PC-9 (cell line): Measurements from ENCODE around the gene USHBP1. TPM values are rescaled to one million over a fixed set of nuclear protein-coding genes. Genes with fewer than 3 reads are reported as not detected.

Experiments used
- BruUV-seq: library from RNA; stranded (reverse); fragments of 400-500 nt; replicated peaks from 2 replicates; lab custom pipeline; 2021; lab: Mats Ljungman, UMichigan
- CTCF ChIA-PET: fragments of 300-600 bp; sonication (Branson Sonifier 250); formaldehyde crosslinking; loops from one replicate; lab custom pipeline; 2022; ENCODE audit warnings: antibody characterized with exemption; lab: Charles Lee
- POLR2A ChIA-PET: fragments of 300-600 bp; sonication (Branson Sonifier 250); formaldehyde crosslinking; loops from one replicate; lab custom pipeline; 2022; ENCODE audit warnings: antibody characterized with exemption; ENCODE audit not compliant: unreplicated experiment; lab: Charles Lee
- DNase-seq, 2 experiments: peaks; one replicate each; pipeline versions ENCODE4 v3.0.0 to v3.0.0-alpha.2; 2015 to 2022; ENCODE audit warnings: mixed read lengths in 1 of 2
- H2AFZ ChIP-seq: fragments of 200-600 bp; sonication (generic); 2 replicates; pipeline ENCODE4 v1.8.1; 2017; ENCODE audit warnings: antibody characterized with exemption
- H3F3A ChIP-seq: fragments of 200-600 bp; sonication (generic); 2 replicates; pipeline ENCODE4 v1.8.1; 2017; ENCODE audit warnings: antibody characterized with exemption, mild to moderate bottlenecking, low read depth; ENCODE audit not compliant: insufficient read depth
- H3K27ac ChIP-seq: fragments of 200-600 bp; sonication (generic); 2 replicates; pipeline ENCODE4 v1.6.1; 2016; ENCODE audit warnings: mixed run types
- H3K27me3 ChIP-seq: fragments of 200-600 bp; sonication (generic); 2 replicates; pipeline ENCODE4 v1.6.1; 2016; ENCODE audit warnings: low read depth, mixed run types; ENCODE audit not compliant: insufficient read depth
- H3K36me3 ChIP-seq: fragments of 200-600 bp; sonication (generic); 2 replicates; pipeline ENCODE4 v1.6.1; 2016; ENCODE audit warnings: low read depth, mixed run types
- H3K4me1 ChIP-seq: fragments of 200-600 bp; sonication (generic); replicated peaks from 2 replicates; pipeline ENCODE4 v1.6.1; 2016; ENCODE audit warnings: mixed run types; ENCODE audit not compliant: insufficient read depth
- H3K4me2 ChIP-seq: fragments of 200-600 bp; sonication (generic); 2 replicates; pipeline ENCODE4 v1.6.1; 2017; ENCODE audit warnings: mixed run types
- H3K4me3 ChIP-seq: fragments of 200-600 bp; sonication (generic); 2 replicates; pipeline ENCODE4 v1.6.1; 2016; ENCODE audit warnings: mixed run types
- H3K79me2 ChIP-seq: fragments of 200-600 bp; sonication (generic); 2 replicates; pipeline ENCODE4 v1.6.1; 2017; ENCODE audit warnings: low read depth, mixed run types
- H3K9me2 ChIP-seq: fragments of 200-600 bp; sonication (generic); 2 replicates; pipeline ENCODE4 v1.8.1; 2017; ENCODE audit warnings: mild to moderate bottlenecking; ENCODE audit not compliant: insufficient read depth
- H3K9me3 ChIP-seq: fragments of 200-600 bp; sonication (generic); 2 replicates; pipeline ENCODE4 v1.8.1; 2016; ENCODE audit warnings: low read depth; ENCODE audit not compliant: insufficient read depth
- H4K20me1 ChIP-seq: fragments of 200-600 bp; sonication (generic); 2 replicates; pipeline ENCODE4 v1.8.1; 2017; ENCODE audit not compliant: insufficient read depth
- EZH2 ChIP-seq: fragments of 200-600 bp; sonication (generic); IDR thresholded peaks from 2 replicates; pipeline ENCODE4 v1.8.0; 2017; ENCODE audit warnings: antibody characterized with exemption, low read depth
- intact Hi-C: fragments of 100-400 bp; cut with micrococcal nuclease; formaldehyde crosslinking; loops from one replicate; pipeline ENCODE4 v1.10.0; 2022; ENCODE audit not compliant: unreplicated experiment
- total RNA-seq: library from RNA; stranded (reverse); gene quantifications from 2 replicates; pipeline ENCODE4 v1.2.3, GENCODE V29; 2021
- TF ChIP-seq, protein P1 (sequence below): fragments of 200-600 bp; sonication (generic); conservative IDR thresholded peaks from 2 replicates; pipeline ENCODE4 v1.6.1; 2017; ENCODE audit warnings: mixed run types, antibody characterized with exemption, mild to moderate bottlenecking, moderate library complexity

The USHBP1 gene
- total RNA-seq, 1 experiment from 2014 or later, result not detected

DNA sequence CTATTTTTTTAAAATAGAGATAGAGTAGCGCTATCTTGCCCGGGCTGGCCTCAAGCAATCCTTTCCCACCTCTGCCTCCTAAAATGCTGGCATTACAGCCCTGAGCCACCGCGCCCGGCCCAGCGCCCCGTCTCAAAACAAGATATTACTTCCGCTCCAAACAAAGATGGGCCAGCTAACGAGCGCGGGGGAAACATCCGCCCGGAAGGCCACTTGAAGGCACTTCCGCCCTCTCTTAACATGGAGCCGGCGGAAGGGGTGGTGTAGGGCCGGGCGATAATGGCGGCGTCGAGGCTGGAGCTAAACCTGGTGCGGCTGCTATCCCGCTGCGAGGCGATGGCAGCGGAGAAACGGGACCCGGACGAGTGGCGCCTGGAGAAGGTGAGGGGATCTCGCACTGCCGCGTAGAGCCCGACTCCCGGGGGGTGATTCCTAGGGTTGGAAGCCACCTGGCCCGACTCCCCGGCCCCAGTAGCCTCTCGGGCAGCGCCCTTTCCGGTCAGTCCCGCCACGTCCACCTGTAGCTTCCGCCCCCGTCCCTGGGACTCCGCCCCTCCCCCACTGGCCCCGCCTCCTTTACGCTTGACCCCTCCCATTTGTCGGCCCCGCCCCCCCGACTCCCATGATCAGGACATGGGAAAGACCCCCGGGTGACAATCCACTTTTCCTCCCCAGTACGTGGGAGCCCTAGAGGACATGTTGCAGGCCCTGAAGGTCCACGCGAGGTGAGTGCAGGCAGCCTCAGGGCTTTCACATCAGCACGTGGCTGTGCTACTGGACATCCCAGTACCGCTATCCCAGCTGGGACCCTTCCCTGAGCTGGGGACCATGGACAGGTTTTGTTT is 49.2 kb downstream of the USHBP1 start, which contains the start of gene USE1:
Gene USE1, plus strand, starts transcription at position 231 of the 845 bp plus-strand sequence. Its CDS starts 49 bp downstream, at position 280.
- H3F3A ChIP-seq, result peaks cover 18% of the 10 kb centered on the region; the same call in 1 of the 2 replicates
- H3K27me3 ChIP-seq, result no peaks in the 10 kb centered on the region
- peaks cover 22% of the 10 kb centered on the region for H3K4me1 ChIP-seq
- CTCF ChIA-PET, result interaction anchor here (0.8 kb wide), 1 partner anchor 10 kb away, joined by 3 read pairs; no protein-coding TSS in a partner anchor
- peak within 1 kb of the TSS; percentile 84 for H3K27ac ChIP-seq
- no peaks in the 10 kb centered on the region; the same call in 1 of the 2 replicates for H3K79me2 ChIP-seq
- no peaks in the 10 kb centered on the region for H3K9me3 ChIP-seq
- H3K36me3 ChIP-seq, result peaks cover 6% of the 10 kb centered on the region; the same call in 1 of the 2 replicates
- no peaks in the 10 kb centered on the region for H3K9me2 ChIP-seq
- BruUV-seq, result no TSS peak
- peak within 1 kb of the TSS; percentile 64 for H3K4me3 ChIP-seq
- TF ChIP-seq, protein P1, sequence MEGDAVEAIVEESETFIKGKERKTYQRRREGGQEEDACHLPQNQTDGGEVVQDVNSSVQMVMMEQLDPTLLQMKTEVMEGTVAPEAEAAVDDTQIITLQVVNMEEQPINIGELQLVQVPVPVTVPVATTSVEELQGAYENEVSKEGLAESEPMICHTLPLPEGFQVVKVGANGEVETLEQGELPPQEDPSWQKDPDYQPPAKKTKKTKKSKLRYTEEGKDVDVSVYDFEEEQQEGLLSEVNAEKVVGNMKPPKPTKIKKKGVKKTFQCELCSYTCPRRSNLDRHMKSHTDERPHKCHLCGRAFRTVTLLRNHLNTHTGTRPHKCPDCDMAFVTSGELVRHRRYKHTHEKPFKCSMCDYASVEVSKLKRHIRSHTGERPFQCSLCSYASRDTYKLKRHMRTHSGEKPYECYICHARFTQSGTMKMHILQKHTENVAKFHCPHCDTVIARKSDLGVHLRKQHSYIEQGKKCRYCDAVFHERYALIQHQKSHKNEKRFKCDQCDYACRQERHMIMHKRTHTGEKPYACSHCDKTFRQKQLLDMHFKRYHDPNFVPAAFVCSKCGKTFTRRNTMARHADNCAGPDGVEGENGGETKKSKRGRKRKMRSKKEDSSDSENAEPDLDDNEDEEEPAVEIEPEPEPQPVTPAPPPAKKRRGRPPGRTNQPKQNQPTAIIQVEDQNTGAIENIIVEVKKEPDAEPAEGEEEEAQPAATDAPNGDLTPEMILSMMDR, result no peak
- TF ChIP-seq EZH2, result no peak
- peak within 1 kb of the TSS; percentile 94 for H3K4me2 ChIP-seq
- peak within 1 kb of the TSS; percentile 79 for H2AFZ ChIP-seq
- H4K20me1 ChIP-seq, result no peaks in the 10 kb centered on the region
- intact Hi-C loops, result no loop called here
- POLR2A ChIA-PET, result interaction anchor here (0.5 to 1.6 kb wide), 9 partner anchors 11 to 1109 kb away, joined by 3 to 26 read pairs (median 5); partner anchors contain the start of genes BABAM1 and OCEL1
- peak; percentile 82 to 85 for DNase-seq

DNA sequence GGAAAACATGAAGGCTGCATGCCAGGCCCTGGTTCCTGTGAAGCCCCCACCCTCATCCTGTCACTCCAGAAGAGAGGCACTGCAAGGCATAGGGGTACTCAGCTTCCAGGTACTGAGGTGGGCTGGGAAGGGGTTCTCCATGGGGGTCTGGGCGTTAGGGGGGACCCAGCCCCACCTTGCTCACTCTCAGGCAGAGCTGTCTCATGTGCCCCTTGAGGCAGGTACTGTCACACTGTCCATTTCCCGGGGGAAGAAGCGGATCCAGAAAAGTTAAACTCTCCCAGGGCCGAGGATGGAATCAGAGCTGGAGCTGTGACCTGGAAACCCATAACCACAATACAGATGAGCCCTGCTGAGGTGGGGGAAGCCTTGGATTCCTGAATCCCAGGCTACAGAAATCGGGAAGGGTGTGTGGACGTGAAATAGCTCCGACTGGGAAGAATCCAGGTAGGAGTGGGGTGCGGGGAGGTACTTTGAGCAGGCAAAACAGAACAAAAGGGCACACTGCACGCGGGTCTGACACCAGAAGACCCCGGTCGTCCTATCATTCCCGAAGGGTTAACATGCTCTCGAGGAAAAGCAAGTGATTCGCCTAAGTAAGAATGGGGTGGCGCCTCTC is 49.9 kb downstream of the USHBP1 start:
- peak overlapping the region; percentile 64 for H3K4me3 ChIP-seq
- H2AFZ ChIP-seq, result peak overlapping the region; percentile 79
- intact Hi-C loops, result no loop called here
- H3K27me3 ChIP-seq, result no peaks in the 10 kb centered on the region
- no peaks in the 10 kb centered on the region for H3K9me2 ChIP-seq
- no peaks in the 10 kb centered on the region for H4K20me1 ChIP-seq
- H3F3A ChIP-seq, result peaks cover 19% of the 10 kb centered on the region; the same call in 1 of the 2 replicates
- H3K27ac ChIP-seq, result peak overlapping the region; percentile 84
- H3K36me3 ChIP-seq, result peaks cover 6% of the 10 kb centered on the region; the same call in 1 of the 2 replicates
- BruUV-seq, result TSS peak; percentile 93
- ChIA-PET CTCF (interaction anchor here (0.7 to 0.8 kb wide), 2 partner anchors 9 to 124 kb away, joined by 3 read pairs; no protein-coding TSS in a partner anchor), POLR2A (interaction anchor here (0.6 to 1.6 kb wide), 6 partner anchors 12 to 524 kb away, joined by 4 to 19 read pairs (median 4); partner anchors contain the start of genes BABAM1 and OCEL1)
- H3K4me1 ChIP-seq, result peaks cover 14% of the 10 kb centered on the region
- no peaks in the 10 kb centered on the region; the same call in 1 of the 2 replicates for H3K79me2 ChIP-seq
- no peak for DNase-seq
- peak overlapping the region; percentile 94 for H3K4me2 ChIP-seq
- TF ChIP-seq, protein P1, result no peak
- TF ChIP-seq EZH2, result no peak
- no peaks in the 10 kb centered on the region for H3K9me3 ChIP-seq

DNA sequence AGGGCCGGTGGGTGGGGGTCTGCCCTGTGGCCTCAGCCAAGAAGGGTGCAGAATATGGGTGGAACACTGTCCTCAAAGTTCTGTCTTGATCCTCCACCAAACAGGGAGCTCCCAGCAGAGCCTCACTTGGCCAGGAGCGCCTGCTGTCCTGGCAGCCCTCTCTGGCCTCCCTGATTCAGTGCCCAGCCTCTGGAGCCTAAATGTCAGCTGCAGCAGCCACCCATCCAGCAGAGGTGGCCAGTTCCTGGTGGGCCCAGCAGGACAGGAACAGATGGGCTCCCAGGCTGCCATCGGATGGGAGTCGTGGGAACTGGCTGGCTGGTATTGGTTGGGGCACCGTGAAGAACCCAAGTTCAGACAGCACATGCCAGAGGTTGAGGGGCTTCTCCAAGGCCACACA is 51.2 kb downstream of the USHBP1 start:
- CTCF ChIA-PET, result no interaction called here
- no peak overlapping the region for H3K4me2 ChIP-seq
- peaks cover 6% of the 10 kb centered on the region; the same call in 1 of the 2 replicates for H3K36me3 ChIP-seq
- no peak overlapping the region for H3K4me3 ChIP-seq
- no peaks in the 10 kb centered on the region for H4K20me1 ChIP-seq
- H3K9me3 ChIP-seq, result no peaks in the 10 kb centered on the region
- H3K27me3 ChIP-seq, result no peaks in the 10 kb centered on the region
- no peak overlapping the region for H3K27ac ChIP-seq
- POLR2A ChIA-PET, result no interaction called here
- DNase-seq, result no peak
- H3K4me1 ChIP-seq, result peaks cover 14% of the 10 kb centered on the region
- no peaks in the 10 kb centered on the region for H3K9me2 ChIP-seq
- no peak overlapping the region for H2AFZ ChIP-seq
- intact Hi-C loops, result no loop called here
- peaks cover 26% of the 10 kb centered on the region for H3F3A ChIP-seq
- BruUV-seq, result no TSS peak
- H3K79me2 ChIP-seq, result no peaks in the 10 kb centered on the region; the same call in 1 of the 2 replicates
- TF ChIP-seq, protein P1, result no peak
- TF ChIP-seq EZH2, result no peak
